GM19463 (cell line): ENCODE measurements around the gene C8G.
A peak's percentile ranks its signal among the peaks of the same experiment; 100 is the strongest.

Experiments used
- ATAC-seq: cut with Tn5 transposase; IDR thresholded peaks from one replicate; pipeline ENCODE4 v1.9.1; 2021; ENCODE audit warnings: mild to moderate bottlenecking, moderate library complexity; ENCODE audit not compliant: unreplicated experiment

The C8G gene

DNA sequence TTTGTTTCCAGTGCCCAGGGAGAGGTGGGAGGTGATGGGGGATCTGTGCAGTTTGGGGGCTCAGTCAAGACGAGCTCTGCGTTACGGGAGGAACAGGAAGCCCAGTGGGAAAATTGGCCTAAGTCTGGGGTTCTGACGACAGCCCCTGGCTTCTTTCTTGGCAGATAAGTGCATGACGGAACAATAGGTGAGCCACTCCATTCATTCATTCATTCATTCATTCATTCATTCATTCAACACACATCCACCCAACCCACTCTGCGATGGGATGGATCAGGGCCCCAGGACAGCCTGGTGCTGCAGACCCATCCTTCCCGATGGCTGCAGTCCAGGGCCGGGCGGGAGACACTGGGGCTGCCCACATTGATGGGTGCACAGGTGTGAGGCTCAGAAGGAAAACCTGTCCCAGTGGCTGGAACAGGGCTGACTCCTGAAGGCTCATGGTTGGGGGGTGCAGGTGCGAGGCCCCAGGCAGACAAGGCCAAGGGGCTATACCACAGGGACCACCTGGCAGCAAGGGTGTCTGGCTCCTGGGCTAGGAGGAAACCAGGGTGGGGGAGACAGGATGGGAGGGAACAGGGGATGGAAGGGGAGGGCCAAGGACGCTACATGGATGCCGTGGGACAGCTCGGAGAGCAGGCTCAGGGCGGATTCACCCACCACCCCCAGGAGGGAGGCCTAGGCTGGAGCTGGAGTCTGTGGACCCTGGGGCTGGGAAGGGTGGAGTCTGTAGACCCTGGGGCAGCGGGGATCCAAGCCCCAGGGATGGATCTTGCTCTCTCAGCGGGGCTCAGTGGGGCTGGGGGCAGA, 35.8 kb downstream of the C8G start:
- ATAC-seq = no peak

DNA sequence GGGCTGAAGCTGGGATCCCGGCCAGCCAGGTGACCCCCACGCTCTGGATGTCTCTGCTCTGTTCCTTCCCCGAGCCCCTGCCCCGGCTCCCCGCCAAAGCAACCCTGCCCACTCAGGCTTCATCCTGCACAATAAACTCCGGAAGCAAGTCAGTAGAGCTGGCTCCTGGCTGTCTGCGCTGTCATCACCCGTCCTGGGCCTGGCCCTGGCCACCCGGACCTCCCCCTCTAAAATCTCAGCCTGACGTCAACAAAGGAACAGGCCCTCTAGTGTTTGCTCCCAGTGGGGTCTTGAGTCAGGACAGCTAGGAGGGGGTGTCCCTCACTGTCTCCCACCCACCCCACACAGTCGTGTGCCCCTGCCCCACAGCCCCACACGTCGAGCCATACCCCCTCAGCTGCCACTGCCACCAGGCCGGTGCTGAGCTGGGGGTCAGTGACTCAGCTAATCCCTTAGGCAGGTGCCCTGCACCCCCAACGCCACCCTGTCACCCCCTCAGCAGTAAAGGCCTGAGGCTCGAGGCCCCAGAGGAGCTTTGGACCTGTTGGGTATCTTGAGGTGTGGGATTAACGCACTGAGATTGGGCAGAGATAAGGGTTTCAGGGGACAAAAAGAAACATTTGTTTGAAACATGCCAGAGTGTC, 36.7 kb downstream of the C8G start:
- no peak for ATAC-seq

DNA sequence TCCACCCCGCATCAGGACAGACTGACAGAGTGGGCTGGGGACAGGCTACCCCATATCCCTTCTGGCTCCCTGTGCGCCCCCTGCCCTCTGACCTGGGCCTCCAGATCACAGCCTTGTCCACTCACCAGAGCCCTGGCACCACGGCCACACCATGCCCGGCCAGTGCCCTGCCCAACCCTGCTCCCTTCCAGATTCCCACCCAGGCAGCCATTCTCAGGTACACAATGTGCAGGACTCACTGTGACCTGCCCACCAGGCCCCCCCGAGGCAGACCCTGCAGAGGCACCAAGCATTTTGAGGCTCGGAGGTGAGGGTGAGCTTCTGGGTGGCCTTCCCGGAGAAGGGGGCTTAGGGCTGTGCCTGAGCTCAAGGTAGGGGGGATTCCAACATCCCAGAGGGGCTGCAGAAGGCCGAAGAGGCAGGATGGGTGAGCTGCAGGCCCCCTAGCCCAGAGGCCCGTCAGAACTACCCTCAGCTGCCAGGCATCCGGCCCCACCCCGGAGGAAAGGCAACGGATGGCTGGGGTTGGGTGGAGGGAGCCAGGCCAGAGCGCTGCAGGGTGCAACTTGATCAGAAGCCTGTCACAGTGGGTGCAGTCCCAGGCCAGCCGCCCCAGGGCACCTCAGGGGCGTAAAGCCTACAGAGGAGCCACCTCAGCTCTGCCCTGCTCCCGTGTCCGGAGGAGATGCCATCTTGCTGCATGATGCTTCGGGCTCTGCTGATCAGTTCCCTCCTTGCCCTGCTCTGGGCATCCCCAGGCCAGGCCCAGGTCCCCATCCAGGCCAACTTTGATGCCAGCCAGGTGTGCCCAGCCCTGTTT, 37.4 kb downstream of the C8G start, which contains the start of gene LCNL1:
TSS of gene LCNL1 (plus strand) at position 762 of the 820 bp plus-strand sequence. CDS start 594 bp downstream, outside the sequence.
- no peak for ATAC-seq

DNA sequence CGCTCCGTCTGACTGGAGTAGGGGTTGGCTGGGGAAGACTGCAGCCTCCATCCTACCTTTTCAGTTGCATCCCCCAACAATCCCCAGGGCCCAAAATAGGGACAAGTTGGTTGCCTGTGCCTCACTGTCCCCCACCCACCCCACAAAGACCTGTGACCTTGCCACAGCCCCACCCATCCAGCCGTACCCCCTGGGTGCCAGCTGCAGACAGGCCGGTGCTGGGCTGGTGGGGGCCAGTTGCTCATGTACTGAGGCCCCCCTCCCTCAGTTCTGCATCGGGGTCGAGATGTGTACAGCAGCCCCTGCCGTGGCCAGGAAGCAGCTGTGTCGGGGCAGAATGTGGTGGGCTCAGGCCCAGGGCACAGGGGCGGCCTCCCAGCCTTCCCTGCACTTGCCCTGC, 38.1 kb downstream of the C8G start:
- ATAC-seq = no peak

GRCh38 chr9:136983656-136984314, 38.7 kb downstream of the C8G start:
- ATAC-seq = no peak

DNA sequence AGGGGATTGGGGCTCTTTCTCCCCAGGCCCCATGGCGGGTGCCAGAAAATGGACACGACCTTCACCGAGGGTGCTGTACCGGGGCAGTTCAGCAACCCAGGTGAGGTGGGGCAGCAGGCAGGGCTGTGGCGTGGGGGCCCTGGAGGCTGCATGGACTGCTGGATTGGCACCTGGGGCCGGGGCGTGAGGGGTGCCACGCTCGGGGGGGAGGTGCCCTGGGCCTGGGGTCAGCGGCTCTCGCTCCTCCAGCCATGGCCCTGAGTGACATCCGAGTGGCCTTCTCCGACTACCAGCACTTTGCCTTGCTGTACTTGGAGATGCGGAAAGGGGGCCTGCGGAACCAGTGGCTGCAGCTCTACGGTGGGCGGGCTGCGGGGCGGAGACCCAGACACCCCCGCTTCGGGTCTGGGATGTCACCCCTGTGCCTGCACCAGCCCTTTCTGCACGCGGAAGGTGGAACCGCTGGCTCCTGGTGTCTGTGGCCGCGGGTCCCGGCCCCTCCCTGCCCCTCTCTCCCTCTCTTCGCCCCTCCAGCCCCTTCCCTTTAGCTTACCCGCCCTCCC, 39.5 kb downstream of the C8G start:
- no peak for ATAC-seq

GRCh38 chr9:136985027-136985602, 40.1 kb downstream of the C8G start:
- no peak for ATAC-seq

- no peak for ATAC-seq
Measured at GRCh38 chr9:136985853-136986252, 40.8 kb downstream of the C8G start.

DNA sequence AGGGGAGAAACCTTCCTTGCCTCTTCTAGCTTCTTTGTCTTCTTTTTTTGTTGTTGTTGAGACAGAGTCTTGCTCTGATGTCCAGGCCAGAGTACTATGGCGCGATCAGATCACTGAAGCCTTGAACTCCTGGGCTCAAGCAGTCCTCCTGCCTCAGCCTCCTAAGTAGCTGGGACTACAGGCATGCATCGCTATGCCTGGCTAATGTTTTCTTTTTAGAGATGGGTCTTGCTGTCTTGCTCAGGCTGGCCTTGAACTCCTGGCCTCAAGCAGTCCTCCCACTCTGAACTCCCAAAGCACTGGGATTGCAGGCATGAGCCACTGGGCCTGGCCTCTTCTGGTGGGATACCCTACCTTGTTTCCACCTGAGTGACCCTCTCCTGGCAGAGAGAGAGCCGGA, 43.8 kb downstream of the C8G start:
- ATAC-seq = no peak

- no peak for ATAC-seq
Measured at GRCh38 chr9:136990242-136990911, 45.3 kb downstream of the C8G start.

GRCh38 chr9:136991993-136992818, 47.2 kb downstream of the C8G start, which contains the start of gene PAXX:
Gene PAXX (plus strand): TSS chr9:136992422. CDS start chr9:136992444, 22 bp downstream.
- peak; percentile 82 for ATAC-seq

DNA sequence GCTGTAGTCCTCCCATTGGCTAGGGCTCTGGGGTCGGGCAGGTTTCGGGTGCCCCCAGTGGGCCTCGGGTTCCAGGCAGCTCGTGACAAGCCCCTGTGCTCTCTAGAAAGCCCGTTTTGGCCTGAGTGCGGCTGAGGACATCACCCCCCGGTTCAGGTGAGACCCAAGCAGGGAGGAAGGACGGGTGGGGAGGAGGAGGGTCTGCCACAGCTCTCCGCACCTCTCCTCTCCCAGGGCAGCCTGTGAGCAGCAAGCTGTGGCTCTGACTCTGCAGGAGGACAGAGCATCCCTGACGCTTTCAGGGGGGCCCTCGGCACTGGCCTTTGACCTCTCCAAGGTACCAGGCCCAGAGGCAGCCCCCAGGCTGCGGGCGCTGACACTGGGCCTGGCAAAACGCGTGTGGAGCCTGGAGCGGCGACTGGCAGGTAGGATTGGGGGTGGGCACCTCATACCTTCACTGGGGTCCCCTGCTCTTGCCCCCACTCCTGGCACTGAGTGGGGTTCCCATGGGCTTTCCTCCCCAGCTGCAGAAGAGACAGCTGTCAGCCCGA, 47.9 kb downstream of the C8G start:
- no peak for ATAC-seq

GRCh38 chr9:136994180-136994887, 49.3 kb downstream of the C8G start:
- ATAC-seq = no peak

DNA sequence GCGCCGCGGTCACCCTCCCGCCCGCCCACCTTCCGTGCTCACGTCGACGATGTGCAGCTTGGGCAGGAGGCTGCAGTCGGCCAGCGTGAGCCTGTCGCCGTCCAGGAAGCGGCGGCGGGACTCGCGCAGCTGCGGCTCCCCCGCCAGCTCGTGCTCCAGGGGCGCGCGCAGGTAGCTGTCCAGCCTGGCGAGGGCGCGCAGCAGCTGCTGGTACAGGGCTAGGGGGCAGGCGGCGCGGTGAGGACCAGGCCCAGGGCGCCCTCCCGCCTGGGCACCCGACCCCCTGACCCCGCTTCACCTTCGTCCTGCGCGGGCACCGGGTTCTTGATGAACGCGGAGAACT, 49.8 kb downstream of the C8G start:
- ATAC-seq = no peak

DNA sequence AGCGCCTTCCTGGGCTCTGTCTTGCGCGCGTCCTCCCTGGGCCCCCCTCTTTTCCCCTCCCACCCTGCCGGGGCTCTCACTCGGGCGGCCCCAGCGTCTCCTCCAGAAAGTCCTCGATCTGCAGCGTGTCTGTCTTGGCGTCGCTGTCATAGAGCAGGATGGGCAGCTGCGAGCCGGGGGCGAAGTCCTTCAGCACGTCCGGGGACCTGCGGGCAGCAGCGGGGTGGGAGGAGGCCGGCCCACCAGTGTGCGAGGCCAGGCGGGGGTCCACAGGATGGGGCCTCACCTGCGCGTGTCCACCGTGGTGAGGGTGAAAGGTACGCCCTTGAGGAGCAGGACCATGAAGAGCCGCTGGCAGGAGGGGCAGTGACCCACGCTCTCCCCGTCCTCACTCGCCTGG, 50.3 kb downstream of the C8G start:
- no peak for ATAC-seq

- ATAC-seq = no peak
Measured at GRCh38 chr9:136995772-136996311, 50.8 kb downstream of the C8G start.
